Esophagus muscularis mucosa (tissue), 4 donors: ENCODE measurements around the gene NVL. TPM values are rescaled to one million over a fixed set of nuclear protein-coding genes. Genes with fewer than 3 reads are reported as not detected.

Experiments
- DNase-seq: peaks from one replicate; pipeline ENCODE4 v3.0.0-alpha.2; 2017; ENCODE audit errors: extremely low spot score
- H3K27ac ChIP-seq, 4 donors: fragments of 200-600 bp; sonication (generic); replicated peaks in 1 of 4; 1 replicate in 3 of 4; 2 replicates in 1 of 4; pipeline ENCODE4 v1.5.1; 2016 to 2019; ENCODE audit warnings: mild to moderate bottlenecking in 1 of 4
- H3K27me3 ChIP-seq, 4 donors: fragments of 200-600 bp; sonication (generic); one replicate each; pipeline versions ENCODE4 v1.5.1 to v1.6.0; 2016 to 2019
- H3K36me3 ChIP-seq, 4 donors: fragments of 200-600 bp; sonication (generic); one replicate each; pipeline ENCODE4 v1.5.1; 2016 to 2019
- H3K4me1 ChIP-seq, 4 donors: fragments of 200-600 bp; sonication (generic); one replicate each; pipeline ENCODE4 v1.5.1; 2016 to 2019
- H3K4me3 ChIP-seq, 4 donors: fragments of 200-600 bp; sonication (generic); 1 replicate in 2 of 4; 2 replicates in 2 of 4; pipeline ENCODE4 v1.5.1; 2016 to 2019; ENCODE audit warnings: mild to moderate bottlenecking in 4 of 4, moderate library complexity in 1 of 4
- H3K9me3 ChIP-seq, 4 donors: fragments of 200-600 bp; sonication (generic); 1 replicate in 3 of 4; 2 replicates in 1 of 4; pipeline ENCODE4 v1.5.1; 2016 to 2019
- EP300 ChIP-seq: sonication (generic); formaldehyde crosslinking; IDR thresholded peaks from one replicate; pipeline ENCODE4 v1.6.1; 2017; ENCODE audit warnings: antibody characterized with exemption
- POLR2A ChIP-seq: fragments of 450-650 bp; IDR thresholded peaks from one replicate; pipeline ENCODE4 v1.6.1; 2017; ENCODE audit warnings: antibody characterized with exemption, moderate library complexity, mild to moderate bottlenecking, low read depth
- POLR2AphosphoS5 ChIP-seq, 2 donors: sonication (generic); formaldehyde crosslinking; IDR thresholded peaks; one replicate each; pipeline ENCODE4 v1.6.1; 2017; ENCODE audit warnings: antibody characterized with exemption in 2 of 2
- WGBS: methylation state at CpG from one replicate; pipeline ENCODE4 v1.1.5; 2018; 5-methylcytosine and 5-hydroxymethylcytosine counted together
- intact Hi-C: fragments of 100-400 bp; cut with DNase I; formaldehyde crosslinking; loops from one replicate; pipeline ENCODE4 v1.15.1; 2023
- total RNA-seq, 4 donors: library from RNA; depleted of rRNA; stranded (reverse); fragments of >200 nt; gene quantifications; one replicate each; pipeline versions ENCODE4 v1.1.0 to v1.2.1, GENCODE V29; 2016
- TF ChIP-seq, protein P1 (sequence below), 3 experiments: fragments of 200-600 bp in 2 of 3; fragments of 450-650 bp in 1 of 3; sonication (generic) in 2 of 3; IDR thresholded peaks; one replicate each; pipeline ENCODE4 v1.5.1; 2017 to 2019; ENCODE audit warnings: antibody characterized with exemption in 3 of 3, mild to moderate bottlenecking in 2 of 3, moderate library complexity in 1 of 3

NVL gene
- total RNA-seq, 4 donors from 2014 or later = 11.0 to 19.5 (median 15.9) TPM

DNA sequence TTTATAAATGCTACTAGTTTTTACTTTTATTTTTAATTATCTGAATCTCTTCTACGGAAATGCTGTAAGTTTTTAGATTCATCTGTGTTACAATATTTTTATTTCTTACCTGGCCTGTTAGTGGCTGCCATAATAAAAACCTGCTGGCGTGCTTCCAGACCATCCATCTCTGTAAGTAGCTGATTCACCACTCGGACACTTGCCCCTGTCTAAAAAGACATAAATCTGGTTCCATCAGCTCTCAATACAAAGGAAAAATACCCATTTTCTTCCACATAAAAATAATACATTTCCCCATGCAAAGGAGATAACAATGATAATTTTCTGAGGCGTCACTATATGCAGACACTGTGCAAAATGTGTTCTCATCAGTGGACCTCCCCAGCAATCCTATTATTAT is 62.0 kb downstream of the NVL start:
- intact Hi-C loops = no loop called here
- Histone ChIP-seq H3K4me3 (no peak overlapping the region), H3K4me1 (peaks cover 0 to 3% (median 0%) of the 10 kb centered on the region in 4 donors), H3K27me3 (no peaks in the 10 kb centered on the region), H3K36me3 (peaks cover 6 to 73% (median 52%) of the 10 kb centered on the region in 4 donors), H3K9me3 (no peaks in the 10 kb centered on the region), H3K27ac (no peak overlapping the region)
- TF ChIP-seq, protein P1, sequence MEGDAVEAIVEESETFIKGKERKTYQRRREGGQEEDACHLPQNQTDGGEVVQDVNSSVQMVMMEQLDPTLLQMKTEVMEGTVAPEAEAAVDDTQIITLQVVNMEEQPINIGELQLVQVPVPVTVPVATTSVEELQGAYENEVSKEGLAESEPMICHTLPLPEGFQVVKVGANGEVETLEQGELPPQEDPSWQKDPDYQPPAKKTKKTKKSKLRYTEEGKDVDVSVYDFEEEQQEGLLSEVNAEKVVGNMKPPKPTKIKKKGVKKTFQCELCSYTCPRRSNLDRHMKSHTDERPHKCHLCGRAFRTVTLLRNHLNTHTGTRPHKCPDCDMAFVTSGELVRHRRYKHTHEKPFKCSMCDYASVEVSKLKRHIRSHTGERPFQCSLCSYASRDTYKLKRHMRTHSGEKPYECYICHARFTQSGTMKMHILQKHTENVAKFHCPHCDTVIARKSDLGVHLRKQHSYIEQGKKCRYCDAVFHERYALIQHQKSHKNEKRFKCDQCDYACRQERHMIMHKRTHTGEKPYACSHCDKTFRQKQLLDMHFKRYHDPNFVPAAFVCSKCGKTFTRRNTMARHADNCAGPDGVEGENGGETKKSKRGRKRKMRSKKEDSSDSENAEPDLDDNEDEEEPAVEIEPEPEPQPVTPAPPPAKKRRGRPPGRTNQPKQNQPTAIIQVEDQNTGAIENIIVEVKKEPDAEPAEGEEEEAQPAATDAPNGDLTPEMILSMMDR (IDR thresholded peaks at IDR 0.05) = no peak
- TF ChIP-seq EP300 = no peak
- no peak for TF ChIP-seq POLR2AphosphoS5 (IDR thresholded peaks at IDR 0.05)
- no peak for TF ChIP-seq POLR2A
- WGBS = 88% methylated on average over 4 of the region's 4 CpGs
- DNase-seq = no peak

DNA sequence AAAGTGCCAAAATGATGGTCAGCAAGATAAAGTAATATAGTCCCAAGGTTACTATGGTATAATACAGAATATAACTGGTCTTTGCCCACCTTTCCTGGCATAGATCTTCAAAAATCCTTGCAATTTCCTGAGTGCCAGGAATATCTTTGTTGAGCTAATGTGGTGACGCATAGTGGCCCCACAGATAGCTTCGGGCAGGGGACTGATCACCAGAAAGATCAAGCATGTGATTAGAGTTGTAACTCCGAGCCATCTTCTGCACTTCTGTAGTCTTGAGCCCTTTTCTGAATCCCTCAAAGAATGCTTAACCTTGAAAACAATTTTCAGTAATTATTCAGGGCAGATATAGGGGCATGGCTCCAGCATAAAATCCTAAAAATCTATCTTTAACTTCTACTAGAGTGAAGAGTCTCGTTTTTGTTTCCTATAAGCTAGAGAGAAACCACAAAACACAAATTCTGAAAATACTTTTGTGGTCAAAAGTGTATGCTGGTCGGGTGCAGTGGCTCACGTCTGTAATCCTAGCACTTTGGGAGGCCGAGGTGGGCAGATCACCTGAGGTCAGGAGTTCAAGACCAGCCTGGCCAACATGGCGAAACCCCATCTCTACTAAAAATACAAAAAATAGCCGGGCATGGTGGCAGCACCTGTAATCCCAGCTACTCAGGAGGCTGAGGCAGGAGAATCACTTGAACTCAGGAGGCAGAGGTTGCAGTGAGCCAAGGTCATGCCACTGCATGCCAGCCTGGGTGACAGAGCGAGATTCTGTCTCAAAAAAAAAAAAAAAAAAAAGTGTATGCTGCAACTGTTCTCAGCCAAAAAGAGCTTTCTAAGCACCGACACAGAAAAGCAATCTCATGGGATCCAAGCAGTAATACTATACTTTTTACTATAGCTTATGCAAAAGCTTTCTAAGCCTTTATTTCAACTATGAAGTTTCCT is 62.8 kb downstream of the NVL start:
- 93% methylated on average over 11 of the region's 11 CpGs for WGBS
- intact Hi-C loops = no loop called here
- H3K4me3 ChIP-seq = no peak overlapping the region
- no peak for TF ChIP-seq POLR2AphosphoS5 (IDR thresholded peaks at IDR 0.05)
- TF ChIP-seq, protein P1 (IDR thresholded peaks at IDR 0.05) = no peak
- no peak for TF ChIP-seq EP300
- no peak for TF ChIP-seq POLR2A
- no peaks in the 10 kb centered on the region for H3K27me3 ChIP-seq
- peaks cover 6 to 74% (median 48%) of the 10 kb centered on the region in 4 donors for H3K36me3 ChIP-seq
- H3K4me1 ChIP-seq = peaks cover 0 to 3% (median 0%) of the 10 kb centered on the region in 4 donors
- no peak overlapping the region for H3K27ac ChIP-seq
- H3K9me3 ChIP-seq = no peaks in the 10 kb centered on the region
- DNase-seq = no peak

DNA sequence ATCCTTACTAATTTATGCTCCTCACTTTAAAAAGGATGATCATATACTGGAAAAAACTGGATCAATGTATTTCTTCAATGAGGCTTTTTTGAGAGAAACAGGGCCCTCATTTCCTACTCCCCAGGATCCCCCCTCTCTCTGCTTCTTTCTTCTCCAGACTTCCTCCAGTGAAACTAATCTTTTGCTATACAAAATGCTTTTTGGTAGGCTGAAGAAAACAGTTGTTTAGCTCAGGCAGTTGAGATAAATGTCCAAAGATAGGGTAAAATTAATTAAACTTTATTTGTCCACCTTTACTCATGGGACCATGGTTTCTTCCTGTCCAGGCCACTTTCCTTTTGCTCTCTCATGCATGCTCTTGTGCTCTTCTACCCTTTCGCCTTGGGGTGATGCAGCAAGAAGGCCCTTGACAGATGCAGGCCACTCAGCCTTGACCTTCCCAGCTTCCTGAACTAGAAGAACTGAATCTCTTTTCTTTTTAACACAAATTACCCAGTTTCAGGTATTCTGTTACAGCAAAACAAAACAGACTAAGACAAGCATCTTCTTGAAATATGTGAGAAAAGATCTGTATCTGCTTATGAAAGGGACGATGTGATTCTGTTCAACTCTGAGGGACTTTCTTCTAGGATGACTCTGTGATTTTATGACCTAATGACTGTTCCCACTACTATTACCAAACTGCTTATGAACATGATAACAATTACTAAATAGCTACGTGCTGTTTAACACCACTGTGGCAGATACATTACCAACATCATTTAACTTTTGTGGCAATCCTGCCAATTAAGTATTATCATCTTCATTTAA is 63.7 kb downstream of the NVL start:
- H3K27me3 ChIP-seq = no peaks in the 10 kb centered on the region
- TF ChIP-seq POLR2A (no peak), POLR2AphosphoS5 (IDR thresholded peaks at IDR 0.05) (no peak), EP300 (no peak)
- TF ChIP-seq, protein P1 (IDR thresholded peaks at IDR 0.05) = no peak
- peaks cover 0 to 3% (median 0%) of the 10 kb centered on the region in 4 donors for H3K4me1 ChIP-seq
- DNase-seq = peak; percentile 74
- H3K4me3 ChIP-seq = no peak overlapping the region
- intact Hi-C loops = no loop called here
- peaks cover 0 to 66% (median 46%) of the 10 kb centered on the region in 4 donors for H3K36me3 ChIP-seq
- WGBS = 87% methylated on average over 3 of the region's 3 CpGs
- H3K9me3 ChIP-seq = no peaks in the 10 kb centered on the region
- no peak overlapping the region for H3K27ac ChIP-seq

DNA sequence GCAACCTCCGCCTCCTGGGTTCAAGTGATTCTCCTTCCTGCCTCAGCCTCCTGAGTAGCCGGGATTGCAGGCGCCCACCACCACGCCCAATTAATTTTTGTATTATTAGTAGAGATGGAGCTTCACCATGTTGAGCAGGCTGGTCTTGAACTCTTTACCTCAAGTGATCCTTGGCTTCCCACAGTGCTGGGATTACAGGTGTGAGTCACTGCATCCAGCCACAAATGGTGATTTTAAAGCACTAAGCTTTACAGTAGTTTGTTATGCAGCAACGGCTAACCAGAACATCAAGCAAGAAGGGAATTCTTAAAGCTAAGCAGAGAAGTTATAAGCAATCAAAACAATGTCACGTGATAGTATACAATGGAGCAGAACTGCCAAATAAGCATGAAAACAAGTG is 65.7 kb downstream of the NVL start:
- no peak overlapping the region for H3K4me3 ChIP-seq
- DNase-seq = peak; percentile 55
- WGBS = 83% methylated on average over 6 of the region's 6 CpGs
- H3K27me3 ChIP-seq = no peaks in the 10 kb centered on the region
- intact Hi-C loops = no loop called here
- H3K4me1 ChIP-seq = peaks cover 0 to 3% (median 0%) of the 10 kb centered on the region in 4 donors
- H3K36me3 ChIP-seq = peaks cover 0 to 57% (median 35%) of the 10 kb centered on the region in 4 donors
- TF ChIP-seq POLR2AphosphoS5 (IDR thresholded peaks at IDR 0.05) (no peak), EP300 (no peak), POLR2A (no peak)
- TF ChIP-seq, protein P1 (IDR thresholded peaks at IDR 0.05) = no peak
- H3K27ac ChIP-seq = no peak overlapping the region
- H3K9me3 ChIP-seq = no peaks in the 10 kb centered on the region
